ENCODE measurements around the gene ASTN2.

DNA sequence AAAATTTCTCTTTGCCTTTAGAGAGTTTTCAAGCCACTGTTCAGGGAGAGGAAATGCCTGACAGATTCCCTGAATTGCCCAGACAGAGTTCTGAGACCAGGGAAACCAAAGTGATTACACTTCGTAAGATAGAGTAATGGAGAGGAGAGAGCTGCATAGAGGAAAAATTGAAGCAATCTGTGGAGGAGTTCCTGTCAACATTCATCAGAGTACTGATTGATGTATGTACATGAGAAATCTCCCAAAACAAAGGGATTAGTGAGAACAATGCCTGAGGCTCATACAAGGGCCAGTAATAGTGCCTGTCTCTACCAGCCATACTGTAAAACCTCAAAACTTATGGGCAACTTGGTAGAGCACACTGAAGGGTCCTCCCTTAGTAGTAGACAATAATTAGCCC is 806.8 kb downstream of the ASTN2 start:
- TF ChIP-seq, protein P1, sequence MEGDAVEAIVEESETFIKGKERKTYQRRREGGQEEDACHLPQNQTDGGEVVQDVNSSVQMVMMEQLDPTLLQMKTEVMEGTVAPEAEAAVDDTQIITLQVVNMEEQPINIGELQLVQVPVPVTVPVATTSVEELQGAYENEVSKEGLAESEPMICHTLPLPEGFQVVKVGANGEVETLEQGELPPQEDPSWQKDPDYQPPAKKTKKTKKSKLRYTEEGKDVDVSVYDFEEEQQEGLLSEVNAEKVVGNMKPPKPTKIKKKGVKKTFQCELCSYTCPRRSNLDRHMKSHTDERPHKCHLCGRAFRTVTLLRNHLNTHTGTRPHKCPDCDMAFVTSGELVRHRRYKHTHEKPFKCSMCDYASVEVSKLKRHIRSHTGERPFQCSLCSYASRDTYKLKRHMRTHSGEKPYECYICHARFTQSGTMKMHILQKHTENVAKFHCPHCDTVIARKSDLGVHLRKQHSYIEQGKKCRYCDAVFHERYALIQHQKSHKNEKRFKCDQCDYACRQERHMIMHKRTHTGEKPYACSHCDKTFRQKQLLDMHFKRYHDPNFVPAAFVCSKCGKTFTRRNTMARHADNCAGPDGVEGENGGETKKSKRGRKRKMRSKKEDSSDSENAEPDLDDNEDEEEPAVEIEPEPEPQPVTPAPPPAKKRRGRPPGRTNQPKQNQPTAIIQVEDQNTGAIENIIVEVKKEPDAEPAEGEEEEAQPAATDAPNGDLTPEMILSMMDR (IDR thresholded peaks at IDR 0.05): no peak
- no peak for TF ChIP-seq POLR2A (IDR thresholded peaks at IDR 0.05)

All from testis (tissue), 2 donors.